Hepatocyte (in vitro differentiated cells): Measurements from ENCODE around the gene TNF. TPM values are rescaled to one million over a fixed set of nuclear protein-coding genes. Genes with fewer than 3 reads are reported as not detected.

Experiments used
- DNase-seq: peaks from one replicate; pipeline ENCODE4 v3.0.0-alpha.2; 2016; ENCODE audit warnings: low spot score
- H2AFZ ChIP-seq: fragments of 200-600 bp; sonication (generic); 2 replicates; pipeline ENCODE4 v1.6.0; 2016; ENCODE audit warnings: antibody characterized with exemption, mild to moderate bottlenecking
- H3K27ac ChIP-seq: fragments of 200-600 bp; sonication (generic); 2 replicates; pipeline ENCODE4 v1.5.1; 2016; ENCODE audit warnings: mild to moderate bottlenecking
- H3K27me3 ChIP-seq: fragments of 200-600 bp; sonication (generic); 2 replicates; pipeline ENCODE4 v1.6.1; 2016
- H3K36me3 ChIP-seq: fragments of 200-600 bp; sonication (generic); replicated peaks from 2 replicates; pipeline ENCODE4 v1.5.1; 2016; ENCODE audit warnings: low read depth; ENCODE audit not compliant: insufficient read depth
- H3K4me1 ChIP-seq: fragments of 200-600 bp; sonication (generic); 2 replicates; pipeline ENCODE4 v1.5.1; 2016; ENCODE audit warnings: mild to moderate bottlenecking, moderate library complexity; ENCODE audit not compliant: insufficient read depth
- H3K4me2 ChIP-seq: fragments of 200-600 bp; sonication (generic); 2 replicates; pipeline ENCODE4 v1.6.0; 2016
- H3K4me3 ChIP-seq: fragments of 200-600 bp; sonication (generic); 2 replicates; pipeline ENCODE4 v1.5.1; 2016; ENCODE audit warnings: mild to moderate bottlenecking
- H3K79me2 ChIP-seq: fragments of 200-600 bp; sonication (generic); 2 replicates; pipeline ENCODE4 v1.6.0; 2017; ENCODE audit warnings: mild to moderate bottlenecking
- H3K9me2 ChIP-seq: fragments of 200-600 bp; sonication (generic); replicated peaks from 2 replicates; pipeline ENCODE4 v1.6.0; 2017; ENCODE audit warnings: mild to moderate bottlenecking; ENCODE audit not compliant: insufficient read depth
- H3K9me3 ChIP-seq: fragments of 200-600 bp; sonication (generic); 2 replicates; pipeline ENCODE4 v1.5.1; 2016; ENCODE audit warnings: low read depth, mild to moderate bottlenecking
- H4K20me1 ChIP-seq: fragments of 200-600 bp; sonication (generic); 2 replicates; pipeline ENCODE4 v1.6.0; 2016; ENCODE audit warnings: mild to moderate bottlenecking; ENCODE audit not compliant: insufficient read depth, poor library complexity, severe bottlenecking
- CTCF ChIP-seq: fragments of 200-600 bp; sonication (generic); IDR thresholded peaks from 2 replicates; pipeline ENCODE4 v1.5.1; 2016; ENCODE audit warnings: antibody characterized with exemption, mild to moderate bottlenecking; ENCODE audit not compliant: poor library complexity
- EZH2 ChIP-seq: fragments of 200-600 bp; sonication (generic); IDR thresholded peaks from 2 replicates; pipeline ENCODE4 v1.6.1; 2016; ENCODE audit warnings: antibody characterized with exemption, mild to moderate bottlenecking, borderline replicate concordance
- EZH2phosphoT487 ChIP-seq: fragments of 200-600 bp; sonication (generic); IDR thresholded peaks from one replicate; pipeline ENCODE4 v1.6.1; 2018; ENCODE audit warnings: antibody characterized with exemption, mild to moderate bottlenecking, low read depth, moderate library complexity; ENCODE audit not compliant: unreplicated experiment, severe bottlenecking
- WGBS: methylation state at CpG from one replicate; pipeline ENCODE4 v1.1.6; 2016; ENCODE audit warnings: low lambda C conversion rate; ENCODE audit errors: missing lambda C conversion rate; 5-methylcytosine and 5-hydroxymethylcytosine counted together
- polyA plus RNA-seq: library from polyadenylated mRNA; unstranded; fragments of >200 nt; fragmentation: Nextera tagmentation; extraction: Ambion mirVana; gene quantifications from 2 replicates; pipeline ENCODE4 v1.2.1, GENCODE V29; 2016
- total RNA-seq: library from RNA; depleted of rRNA; stranded (reverse); fragments of >200 nt; gene quantifications from 2 replicates; pipeline ENCODE4 v1.2.3, GENCODE V29; 2014

TNF gene
- total and polyA plus RNA-seq, 2 experiments from 2014 or later = 0.63 to 0.91 TPM

DNA sequence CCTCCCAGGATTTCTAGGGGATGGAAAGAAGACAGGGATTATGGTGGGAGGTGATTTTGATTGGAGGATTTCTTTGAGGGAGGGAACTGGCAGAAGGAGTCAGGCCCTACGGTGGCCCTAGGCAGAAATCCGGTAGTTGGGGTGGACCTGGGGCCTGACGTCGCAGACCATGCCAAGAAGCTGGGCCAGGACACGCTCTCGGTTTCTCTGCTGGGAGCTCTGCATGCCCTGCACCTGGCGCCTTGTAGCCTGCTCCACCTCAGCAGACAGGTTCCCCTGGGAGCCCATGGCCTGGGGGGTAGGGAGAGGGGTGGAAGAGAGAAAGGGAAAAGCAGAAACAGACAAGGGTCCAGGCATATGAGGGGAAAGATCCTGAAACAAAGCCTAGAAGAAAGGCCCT lies 30.1 kb upstream of the TNF start:
- H3K9me3 ChIP-seq = no peaks in the 10 kb centered on the region
- TF ChIP-seq EZH2phosphoT487 = no peak
- TF ChIP-seq CTCF = no peak
- TF ChIP-seq EZH2 = no peak
- H4K20me1 ChIP-seq = peaks cover 9% of the 10 kb centered on the region
- H3K4me1 ChIP-seq = peaks cover 12% of the 10 kb centered on the region
- H3K36me3 ChIP-seq = no peaks in the 10 kb centered on the region
- H3K27me3 ChIP-seq = no peaks in the 10 kb centered on the region
- H3K9me2 ChIP-seq = no peaks in the 10 kb centered on the region
- no peak overlapping the region for H3K4me2 ChIP-seq
- 83% methylated on average over 7 of the region's 7 CpGs for WGBS
- H3K27ac ChIP-seq = no peak overlapping the region
- H3K79me2 ChIP-seq = peaks cover 49% of the 10 kb centered on the region
- no peak overlapping the region for H3K4me3 ChIP-seq
- no peak for DNase-seq
- no peak overlapping the region for H2AFZ ChIP-seq

- DNase-seq = peak; percentile 94
- no peaks in the 10 kb centered on the region for H3K9me2 ChIP-seq
- peak within 1 kb of the TSS; percentile 43 for H3K4me3 ChIP-seq
- TF ChIP-seq EZH2 (no peak), CTCF (peak; percentile 98)
- H3K27me3 ChIP-seq = no peaks in the 10 kb centered on the region
- 5% methylated on average over 10 of the region's 11 CpGs for WGBS
- peak within 1 kb of the TSS; percentile 82 for H2AFZ ChIP-seq
- no peaks in the 10 kb centered on the region for H4K20me1 ChIP-seq
- peak within 1 kb of the TSS; percentile 76 for H3K27ac ChIP-seq
- peak within 1 kb of the TSS; percentile 85 for H3K4me2 ChIP-seq
- H3K79me2 ChIP-seq = peaks cover 39% of the 10 kb centered on the region
- peaks cover 10% of the 10 kb centered on the region for H3K4me1 ChIP-seq
- H3K9me3 ChIP-seq = no peaks in the 10 kb centered on the region
- no peaks in the 10 kb centered on the region for H3K36me3 ChIP-seq
Observed at GRCh38 chr6:31546339-31546957, 28.9 kb upstream of the TNF start, which contains the start of gene ATP6V1G2. Gene ATP6V1G2 (minus strand): TSS chr6:31546608. CDS start chr6:31546559, 49 bp downstream.

- H3K9me3 ChIP-seq = no peaks in the 10 kb centered on the region
- peak; percentile 97 for DNase-seq
- peak within 1 kb of the TSS; percentile 85 for H3K4me2 ChIP-seq
Observed at GRCh38 chr6:31546958-31547726, 28.2 kb upstream of the TNF start, which contains the start of gene NFKBIL1. Gene NFKBIL1 (plus strand): TSS chr6:31547608. CDS start chr6:31547695, 87 bp downstream.

More at GRCh38 chr6:31546958-31547726, 28.2 kb upstream of the TNF start, which contains the start of gene NFKBIL1:
- Histone ChIP-seq H3K27me3 (no peaks in the 10 kb centered on the region), H3K9me2 (no peaks in the 10 kb centered on the region), H3K4me1 (peaks cover 10% of the 10 kb centered on the region), H2AFZ (peak within 1 kb of the TSS; percentile 82), H3K27ac (peak within 1 kb of the TSS; percentile 76), H3K36me3 (no peaks in the 10 kb centered on the region), H3K4me3 (peak within 1 kb of the TSS; percentile 43), H3K79me2 (peaks cover 37% of the 10 kb centered on the region), H4K20me1 (no peaks in the 10 kb centered on the region)
- WGBS = under 1% methylated on average over 25 of the region's 25 CpGs
- no peak for TF ChIP-seq EZH2phosphoT487
- TF ChIP-seq CTCF = no peak
- TF ChIP-seq EZH2 = no peak
